GM06990 (cell line): ENCODE results near the gene BPIFB3.
"Not testable (repeated sequence)": the region's sequence is repeated elsewhere in the genome, so short reads cannot be mapped to it uniquely, and the experiment has no call there.

Source experiments
- DNase-seq: peaks from one replicate; pipeline ENCODE4 v3.0.0-alpha.2; 2011; ENCODE audit not compliant: insufficient read length; ENCODE audit errors: extremely low read depth
- H3K27me3 ChIP-seq: replicated peaks from 2 replicates; pipeline ENCODE4 v1.6.0; 2011; ENCODE audit warnings: low read length; ENCODE audit not compliant: control insufficient read depth, insufficient read depth
- H3K36me3 ChIP-seq: 2 replicates; pipeline ENCODE4 v1.5.1; 2011; ENCODE audit warnings: low read length; ENCODE audit not compliant: control insufficient read depth, insufficient read depth
- H3K4me3 ChIP-seq: replicated peaks from 2 replicates; pipeline ENCODE4 v1.5.1; 2011; ENCODE audit warnings: low read depth, mild to moderate bottlenecking, control low read depth, low read length
- TF ChIP-seq, protein P1 (sequence below): IDR thresholded peaks from 2 replicates; pipeline ENCODE4 v1.5.1; 2011; ENCODE audit warnings: low read length, control low read depth, mild to moderate bottlenecking, inconsistent platforms; ENCODE audit not compliant: insufficient read depth, poor library complexity, severe bottlenecking

Gene BPIFB3

DNA sequence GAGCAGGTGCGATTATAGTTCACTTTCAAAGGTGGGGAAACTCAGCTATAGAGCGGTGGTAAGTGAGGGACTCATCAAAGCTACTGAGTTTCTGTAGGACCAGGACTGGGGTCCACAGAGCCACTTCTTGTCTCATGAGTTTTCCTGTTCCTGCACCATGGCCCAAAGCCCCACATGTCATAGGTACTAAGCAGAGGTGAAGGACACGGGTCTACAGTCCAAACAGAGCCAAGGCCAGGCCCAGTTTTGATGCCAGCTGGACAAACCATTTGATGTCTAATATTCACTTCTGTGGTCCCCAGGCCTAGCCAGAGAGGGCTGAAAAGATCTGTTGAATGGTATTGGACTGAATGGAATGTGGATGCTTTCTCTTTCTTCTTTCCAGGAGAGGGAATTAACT is 11.3 kb upstream of the BPIFB3 start:
- Histone ChIP-seq H3K27me3 (no peaks in the 10 kb centered on the region; the same call in none of the 2 replicates), H3K36me3 (no peaks in the 10 kb centered on the region), H3K4me3 (no peak overlapping the region)
- TF ChIP-seq, protein P1, sequence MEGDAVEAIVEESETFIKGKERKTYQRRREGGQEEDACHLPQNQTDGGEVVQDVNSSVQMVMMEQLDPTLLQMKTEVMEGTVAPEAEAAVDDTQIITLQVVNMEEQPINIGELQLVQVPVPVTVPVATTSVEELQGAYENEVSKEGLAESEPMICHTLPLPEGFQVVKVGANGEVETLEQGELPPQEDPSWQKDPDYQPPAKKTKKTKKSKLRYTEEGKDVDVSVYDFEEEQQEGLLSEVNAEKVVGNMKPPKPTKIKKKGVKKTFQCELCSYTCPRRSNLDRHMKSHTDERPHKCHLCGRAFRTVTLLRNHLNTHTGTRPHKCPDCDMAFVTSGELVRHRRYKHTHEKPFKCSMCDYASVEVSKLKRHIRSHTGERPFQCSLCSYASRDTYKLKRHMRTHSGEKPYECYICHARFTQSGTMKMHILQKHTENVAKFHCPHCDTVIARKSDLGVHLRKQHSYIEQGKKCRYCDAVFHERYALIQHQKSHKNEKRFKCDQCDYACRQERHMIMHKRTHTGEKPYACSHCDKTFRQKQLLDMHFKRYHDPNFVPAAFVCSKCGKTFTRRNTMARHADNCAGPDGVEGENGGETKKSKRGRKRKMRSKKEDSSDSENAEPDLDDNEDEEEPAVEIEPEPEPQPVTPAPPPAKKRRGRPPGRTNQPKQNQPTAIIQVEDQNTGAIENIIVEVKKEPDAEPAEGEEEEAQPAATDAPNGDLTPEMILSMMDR = no peak
- DNase-seq = no peak

DNA sequence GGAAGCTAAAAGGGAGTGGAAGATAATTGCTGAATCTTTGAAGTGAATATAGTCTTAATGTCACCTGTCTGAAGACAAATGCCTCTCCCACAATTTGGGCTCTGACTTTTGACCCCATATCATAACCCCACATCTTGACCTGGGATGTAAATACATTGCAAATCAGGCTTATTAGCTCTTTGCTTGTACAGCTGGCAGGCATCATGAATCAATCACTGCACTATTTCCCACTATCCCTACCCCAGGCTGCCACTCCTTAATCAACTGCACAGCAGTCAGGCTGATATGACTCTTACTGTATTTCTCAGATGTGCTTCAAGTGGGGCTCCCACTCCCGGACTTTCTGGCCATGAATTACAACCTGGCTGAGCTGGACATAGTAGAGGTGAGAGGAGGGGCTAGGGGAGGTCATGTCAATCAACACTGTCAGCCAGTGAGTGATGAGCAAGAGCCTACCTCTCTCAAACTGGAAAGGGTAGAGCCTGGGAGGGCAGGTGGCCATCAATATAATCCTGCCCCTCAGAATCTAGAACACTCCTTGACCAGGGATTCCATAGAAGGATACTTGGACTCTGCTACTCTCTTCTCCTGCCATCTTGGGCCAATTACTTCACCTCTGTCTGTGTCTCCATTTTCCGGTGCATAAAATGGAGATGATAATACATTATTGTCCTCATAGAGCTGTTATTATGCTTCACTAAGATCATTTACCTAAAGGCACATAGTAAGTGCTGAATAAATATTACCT is 10.5 kb upstream of the BPIFB3 start:
- H3K36me3 ChIP-seq = no peaks in the 10 kb centered on the region
- no peak for DNase-seq
- H3K27me3 ChIP-seq = no peaks in the 10 kb centered on the region; the same call in none of the 2 replicates
- H3K4me3 ChIP-seq = no peak overlapping the region
- TF ChIP-seq, protein P1 = no peak

DNA sequence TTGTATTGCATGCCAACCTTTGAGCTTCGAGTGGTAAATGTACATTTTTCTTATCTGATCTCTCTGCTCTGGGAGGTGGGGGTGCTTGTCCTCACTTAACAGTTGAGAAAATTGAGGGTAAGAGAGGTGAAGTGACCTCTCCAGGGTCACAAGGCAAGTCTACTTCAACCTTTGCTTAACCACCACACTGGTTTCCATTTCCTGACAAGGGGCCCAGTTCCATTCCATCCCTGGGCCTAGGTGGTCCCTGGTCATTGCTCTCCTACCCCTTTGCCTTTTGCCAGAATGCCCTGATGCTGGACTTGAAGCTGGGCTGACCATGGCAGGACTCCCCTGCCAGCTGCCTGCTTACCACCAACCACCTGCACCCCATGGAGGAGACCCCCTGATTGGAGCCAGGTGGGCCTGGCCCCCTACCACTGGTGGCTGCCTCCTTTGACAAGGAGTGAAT is 9.9 kb upstream of the BPIFB3 start:
- Histone ChIP-seq H3K4me3 (no peak overlapping the region), H3K27me3 (no peaks in the 10 kb centered on the region; the same call in none of the 2 replicates), H3K36me3 (no peaks in the 10 kb centered on the region)
- TF ChIP-seq, protein P1 = no peak
- no peak for DNase-seq

DNA sequence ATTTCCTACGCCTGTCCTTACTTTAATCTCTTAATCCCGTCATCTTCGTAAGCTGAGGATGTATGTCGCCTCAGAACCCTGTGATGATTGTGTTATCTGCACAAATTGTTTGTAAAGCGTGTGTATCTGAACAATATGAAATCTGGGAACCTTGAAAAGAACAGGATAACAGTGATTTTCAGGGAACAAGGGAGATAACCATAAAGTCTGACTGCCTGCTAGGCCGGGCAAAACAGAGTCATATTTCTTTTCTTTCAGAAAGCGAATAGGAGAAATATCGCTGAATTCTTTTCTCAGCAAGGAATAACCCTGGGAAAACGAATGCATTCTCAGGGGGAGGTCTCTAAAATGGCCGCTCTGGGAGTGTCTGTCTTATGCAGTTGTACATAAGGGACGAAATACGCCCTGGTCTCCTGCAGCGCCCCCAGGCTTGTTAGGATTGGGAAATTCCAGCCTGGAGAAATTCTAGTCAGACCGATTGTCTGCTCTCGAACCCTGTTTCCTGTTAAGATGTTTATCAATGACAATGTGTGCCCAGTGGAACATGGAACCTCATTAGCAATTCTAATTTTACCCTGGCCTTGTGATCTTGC is 8.5 kb upstream of the BPIFB3 start:
- not testable (repeated sequence) for H3K27me3 ChIP-seq, H3K4me3 ChIP-seq, DNase-seq, H3K36me3 ChIP-seq

DNA sequence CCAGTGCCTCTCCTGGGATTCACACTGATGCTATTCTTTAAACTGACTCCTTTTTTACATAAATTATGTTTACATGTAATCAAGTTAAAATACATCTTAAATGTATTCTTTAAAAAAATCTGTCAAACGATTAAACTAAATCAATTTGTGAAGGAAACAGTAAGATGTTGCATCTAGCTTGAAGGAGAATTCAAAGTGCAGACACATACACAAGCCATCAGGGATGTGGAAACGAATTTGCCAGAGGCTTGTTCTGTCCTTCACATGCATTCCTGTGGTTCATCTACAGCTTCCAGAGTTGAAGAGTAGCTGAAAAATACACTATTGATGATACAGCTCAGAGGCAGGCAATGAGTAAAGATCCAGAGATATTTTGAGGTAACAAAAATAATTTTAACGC is 7.3 kb upstream of the BPIFB3 start:
- DNase-seq = no peak
- no peaks in the 10 kb centered on the region for H3K36me3 ChIP-seq
- TF ChIP-seq, protein P1 = no peak
- H3K4me3 ChIP-seq = no peak overlapping the region
- no peaks in the 10 kb centered on the region; the same call in none of the 2 replicates for H3K27me3 ChIP-seq

DNA sequence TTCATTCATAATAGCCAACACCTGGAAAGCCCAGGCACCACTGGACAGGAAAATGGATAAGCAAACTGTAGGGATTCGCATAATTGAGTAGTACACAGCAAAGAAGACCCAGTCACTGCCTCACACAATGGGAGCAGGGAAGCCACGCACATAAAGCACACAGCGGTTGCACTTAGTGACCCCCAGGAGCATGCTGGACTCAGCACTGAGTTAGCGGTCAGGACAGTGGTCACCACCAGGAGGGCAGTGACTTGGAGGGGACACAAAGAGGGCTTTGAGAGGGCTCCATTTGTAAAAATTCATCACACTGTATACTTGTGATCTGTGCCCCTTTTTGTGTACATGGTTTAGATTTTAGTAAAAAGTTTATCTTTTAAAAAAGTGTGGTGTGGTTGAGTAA is 2.4 kb upstream of the BPIFB3 start:
- no peaks in the 10 kb centered on the region; the same call in 1 of the 2 replicates for H3K27me3 ChIP-seq
- TF ChIP-seq, protein P1 = no peak
- no peak overlapping the region for H3K4me3 ChIP-seq
- H3K36me3 ChIP-seq = no peaks in the 10 kb centered on the region
- no peak for DNase-seq
